Activated T-cell treated with anti-CD3 and anti-CD28 coated beads for 4 hours (primary cell): ENCODE data around the gene UMPS.
"Not testable (repeated sequence)": the region's sequence is repeated elsewhere in the genome, so short reads cannot be mapped to it uniquely, and the experiment has no call there.

Experiments
- DNase-seq: peaks from one replicate; pipeline ENCODE4 v3.0.0-alpha.2; 2020

UMPS gene

GRCh38 chr3:124781476-124782376 is 51.5 kb downstream of the UMPS start:
- DNase-seq, result no peak

DNA sequence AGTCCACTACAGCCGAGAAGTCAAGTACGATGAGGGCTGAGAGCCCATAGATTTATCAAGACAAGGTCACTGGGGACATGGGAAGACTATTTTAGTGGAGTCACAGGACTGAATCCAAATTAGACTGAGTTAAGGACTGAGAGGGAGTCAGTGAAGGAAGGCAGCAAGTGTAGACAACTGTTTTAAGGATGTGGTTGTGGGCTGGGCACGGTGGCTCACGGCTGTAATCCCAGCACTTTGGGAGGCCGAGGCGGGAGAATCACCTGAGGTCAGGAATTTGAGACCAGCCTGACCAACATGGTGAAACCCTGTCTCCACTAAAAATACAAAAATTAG is 52.1 kb downstream of the UMPS start:
- DNase-seq, result not testable (repeated sequence)

- no peak for DNase-seq
Measured at GRCh38 chr3:124783696-124784095, 53.4 kb downstream of the UMPS start.

DNA sequence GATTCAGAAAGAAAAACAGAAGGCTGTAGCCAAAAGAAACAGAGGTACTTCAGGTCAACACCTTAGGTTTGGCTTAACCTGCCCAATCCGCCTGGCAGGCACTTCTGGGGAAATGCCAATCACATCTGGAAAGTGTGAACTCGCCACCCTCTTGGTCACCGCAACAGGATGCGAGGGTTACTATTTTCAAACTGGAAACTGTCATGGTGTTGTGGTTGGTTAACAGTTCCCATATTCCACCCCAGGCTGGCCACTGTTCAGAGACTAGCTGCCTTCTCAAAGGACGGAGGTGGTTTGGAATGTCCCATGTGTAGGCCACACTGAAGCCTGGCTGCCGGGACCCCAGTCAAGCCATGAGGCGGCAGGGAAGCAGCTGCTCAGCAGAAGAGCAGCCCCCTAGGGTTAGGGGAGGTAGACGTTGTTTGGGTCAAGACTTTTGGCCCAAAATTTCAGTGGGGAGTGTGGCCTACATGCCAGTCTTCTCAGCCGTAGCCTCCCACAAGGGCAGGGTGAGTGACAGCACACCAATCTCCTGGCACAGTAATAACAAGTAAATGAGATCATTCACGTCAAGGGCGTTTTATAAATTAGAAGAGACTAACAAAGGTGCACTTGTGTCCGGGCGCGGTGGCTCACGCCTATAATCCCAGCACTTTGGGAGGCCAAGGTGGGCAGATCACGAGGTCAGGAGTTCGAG is 54.6 kb downstream of the UMPS start:
- DNase-seq, result no peak

GRCh38 chr3:124785973-124786372 is 55.7 kb downstream of the UMPS start:
- no peak for DNase-seq

GRCh38 chr3:124786511-124787241 is 56.4 kb downstream of the UMPS start:
- no peak for DNase-seq

DNA sequence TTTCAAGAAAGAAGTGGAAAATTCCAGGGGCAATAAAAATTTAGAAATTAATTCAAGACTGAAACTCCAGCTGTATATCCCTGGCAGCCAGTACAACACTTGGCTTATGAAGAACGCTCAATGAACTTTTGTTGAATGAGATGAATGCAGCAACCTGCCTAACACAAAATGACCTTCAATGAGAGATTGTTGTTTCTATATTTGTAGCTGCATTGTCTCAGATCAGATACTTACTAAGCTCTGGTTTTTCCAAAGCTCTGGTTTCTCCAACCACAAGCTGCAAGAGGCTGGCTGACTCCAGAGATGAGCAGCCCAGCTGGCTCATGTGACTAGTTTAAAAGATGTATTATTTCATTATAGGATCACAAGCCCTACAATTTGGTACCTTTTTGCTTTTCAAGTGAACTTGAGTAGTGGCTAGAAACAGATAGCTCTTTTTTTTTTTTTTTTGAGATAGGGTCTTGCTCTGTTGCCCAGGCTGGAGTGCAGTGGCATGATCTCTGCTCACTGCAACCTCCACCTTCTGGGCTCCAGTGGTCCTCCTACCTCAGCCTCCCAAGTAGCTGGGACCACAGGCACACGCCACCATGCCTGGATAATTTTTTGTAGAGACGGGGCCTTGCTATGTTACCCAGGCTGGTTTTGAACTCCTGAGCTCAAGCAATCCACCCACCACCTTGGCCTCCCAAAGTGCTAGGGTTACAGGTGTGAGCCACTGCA is 57.4 kb downstream of the UMPS start:
- no peak for DNase-seq

- no peak for DNase-seq
Measured at GRCh38 chr3:124788254-124788745, 58.0 kb downstream of the UMPS start.

- not testable (repeated sequence) for DNase-seq
Measured at GRCh38 chr3:124789103-124789502, 58.9 kb downstream of the UMPS start.

DNA sequence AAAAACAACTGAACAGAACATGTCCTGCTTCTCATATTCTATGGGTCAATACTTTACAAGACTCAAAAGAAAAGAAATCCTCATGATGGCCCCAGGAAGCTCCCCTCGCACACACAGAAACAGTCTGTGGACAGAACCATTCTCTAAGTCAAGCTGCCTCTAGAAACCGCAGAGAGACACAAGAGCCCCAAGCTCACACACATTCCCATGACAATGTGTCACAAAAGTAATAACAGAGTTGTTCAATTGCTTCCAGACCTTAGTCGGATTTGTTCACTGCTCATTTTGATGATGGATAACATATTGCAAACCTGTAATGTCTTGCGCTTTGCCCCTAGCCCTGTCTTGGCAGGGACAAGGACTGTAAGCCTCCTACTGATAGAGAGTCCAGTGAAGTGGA is 60.9 kb downstream of the UMPS start:
- DNase-seq, result no peak

GRCh38 chr3:124791639-124792151 is 61.4 kb downstream of the UMPS start:
- no peak for DNase-seq

DNA sequence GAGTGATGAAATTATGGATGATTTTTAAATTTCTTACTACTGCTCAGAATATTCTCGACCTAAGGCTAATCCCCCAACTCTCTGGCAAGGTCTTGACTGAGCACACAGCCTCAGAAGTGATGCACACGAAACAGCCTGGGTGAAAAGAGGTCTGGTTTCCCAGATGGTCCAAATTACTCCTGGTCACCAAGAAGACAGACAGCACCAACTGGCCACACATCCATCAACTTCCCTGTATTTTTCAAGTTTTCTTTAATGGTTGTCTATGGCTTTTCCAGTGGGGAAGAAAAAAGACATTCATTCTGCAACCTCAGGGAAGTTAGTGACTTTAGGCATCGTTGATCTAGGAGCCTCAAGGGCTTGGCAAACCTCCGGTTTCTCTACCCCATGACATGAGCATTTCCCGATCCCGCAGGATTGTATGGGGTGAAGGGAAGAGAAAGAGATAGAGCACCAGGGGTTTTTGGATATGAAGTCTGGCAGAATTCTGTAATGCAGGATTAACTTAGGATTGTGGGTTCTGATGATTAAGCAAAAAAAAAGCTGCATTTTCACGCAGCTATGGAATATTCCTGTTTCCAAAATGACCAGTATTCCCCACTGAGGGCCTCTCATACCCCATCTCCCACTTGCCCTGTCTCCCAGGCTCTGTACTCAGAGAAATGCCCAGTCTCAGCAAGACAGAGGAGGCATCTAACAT is 62.2 kb downstream of the UMPS start:
- no peak for DNase-seq

GRCh38 chr3:124793054-124793739 is 62.9 kb downstream of the UMPS start:
- DNase-seq, result no peak

GRCh38 chr3:124796477-124796876 is 66.2 kb downstream of the UMPS start:
- DNase-seq, result no peak

DNA sequence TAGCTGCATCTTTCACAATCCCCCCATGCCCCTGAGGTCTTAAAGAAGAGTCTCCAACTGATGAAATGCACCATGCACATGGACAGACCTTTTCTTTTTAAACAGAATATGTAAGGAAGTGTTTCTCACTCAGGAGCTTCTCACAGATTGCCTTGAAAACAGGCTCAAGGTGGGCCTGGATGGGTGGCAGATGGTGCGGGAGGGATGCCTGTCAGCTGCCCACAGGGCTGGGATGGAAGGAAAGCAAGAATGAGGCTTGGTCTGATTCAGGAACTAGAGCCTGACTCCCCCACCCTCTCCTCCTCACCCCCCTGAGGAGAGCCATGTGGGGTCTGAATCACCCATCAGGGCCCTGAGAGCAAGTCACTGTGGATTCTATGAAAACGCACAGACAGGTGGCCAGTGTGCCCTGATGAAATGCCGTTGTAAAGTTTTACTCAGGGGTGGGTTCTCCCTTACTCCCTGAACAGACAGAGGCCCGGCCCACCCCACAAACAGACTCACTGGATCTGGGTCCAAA is 67.2 kb downstream of the UMPS start:
- no peak for DNase-seq
